BE2C (cell line): ENCODE results near the gene NOD2.
A peak's percentile ranks its signal among the peaks of the same experiment; 100 is the strongest.

ENCODE experiments used
- DNase-seq: peaks from one replicate; pipeline ENCODE4 v3.0.0-alpha.2; 2020
- H3K27me3 ChIP-seq: fragments of 250-450 bp; sonication (Bioruptor Pico); 2 replicates; pipeline ENCODE4 v1.5.1; 2020; ENCODE audit warnings: mild to moderate bottlenecking
- H3K36me3 ChIP-seq: fragments of 250-450 bp; sonication (Bioruptor Pico); 2 replicates; pipeline ENCODE4 v1.5.1; 2020; ENCODE audit warnings: mild to moderate bottlenecking
- H3K4me1 ChIP-seq: fragments of 250-450 bp; sonication (Bioruptor Pico); 2 replicates; pipeline ENCODE4 v1.5.1; 2020
- H3K4me3 ChIP-seq: 2 replicates; pipeline ENCODE4 v1.5.1; 2011; ENCODE audit warnings: low read depth, low read length
- H3K9me3 ChIP-seq: fragments of 250-450 bp; sonication (Bioruptor Pico); 2 replicates; pipeline ENCODE4 v1.5.1; 2020
- TF ChIP-seq, protein P1 (sequence below): IDR thresholded peaks from 2 replicates; pipeline ENCODE4 v1.5.1; 2012; ENCODE audit warnings: mild to moderate bottlenecking, low read depth, low read length

The NOD2 gene

DNA sequence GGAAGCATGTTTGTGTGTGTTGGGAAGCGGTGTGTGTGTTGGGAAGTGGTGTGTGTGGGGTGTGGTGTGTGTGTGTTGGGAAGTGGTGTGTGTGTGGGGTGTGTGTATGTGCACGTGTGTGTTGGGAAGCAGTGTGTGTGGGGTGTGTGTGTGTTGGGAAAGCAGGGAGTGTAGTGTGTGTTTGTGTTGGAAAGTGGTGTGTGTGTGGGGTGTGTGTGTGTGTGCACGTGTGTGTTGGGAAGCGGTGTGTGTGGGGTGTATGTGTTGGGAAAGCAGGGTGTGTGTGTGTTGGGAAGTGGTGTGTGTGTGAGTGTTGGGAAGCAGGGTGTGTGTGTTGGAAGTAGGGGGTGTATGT, 785 bp upstream of the NOD2 start:
- Histone ChIP-seq H3K4me3 (no peak overlapping the region), H3K9me3 (no peaks in the 10 kb centered on the region), H3K36me3 (no peaks in the 10 kb centered on the region), H3K27me3 (no peaks in the 10 kb centered on the region), H3K4me1 (no peaks in the 10 kb centered on the region)
- DNase-seq = no peak
- TF ChIP-seq, protein P1, sequence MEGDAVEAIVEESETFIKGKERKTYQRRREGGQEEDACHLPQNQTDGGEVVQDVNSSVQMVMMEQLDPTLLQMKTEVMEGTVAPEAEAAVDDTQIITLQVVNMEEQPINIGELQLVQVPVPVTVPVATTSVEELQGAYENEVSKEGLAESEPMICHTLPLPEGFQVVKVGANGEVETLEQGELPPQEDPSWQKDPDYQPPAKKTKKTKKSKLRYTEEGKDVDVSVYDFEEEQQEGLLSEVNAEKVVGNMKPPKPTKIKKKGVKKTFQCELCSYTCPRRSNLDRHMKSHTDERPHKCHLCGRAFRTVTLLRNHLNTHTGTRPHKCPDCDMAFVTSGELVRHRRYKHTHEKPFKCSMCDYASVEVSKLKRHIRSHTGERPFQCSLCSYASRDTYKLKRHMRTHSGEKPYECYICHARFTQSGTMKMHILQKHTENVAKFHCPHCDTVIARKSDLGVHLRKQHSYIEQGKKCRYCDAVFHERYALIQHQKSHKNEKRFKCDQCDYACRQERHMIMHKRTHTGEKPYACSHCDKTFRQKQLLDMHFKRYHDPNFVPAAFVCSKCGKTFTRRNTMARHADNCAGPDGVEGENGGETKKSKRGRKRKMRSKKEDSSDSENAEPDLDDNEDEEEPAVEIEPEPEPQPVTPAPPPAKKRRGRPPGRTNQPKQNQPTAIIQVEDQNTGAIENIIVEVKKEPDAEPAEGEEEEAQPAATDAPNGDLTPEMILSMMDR = no peak

- Histone ChIP-seq H3K4me3 (no peak overlapping the region), H3K27me3 (no peaks in the 10 kb centered on the region), H3K9me3 (no peaks in the 10 kb centered on the region), H3K36me3 (no peaks in the 10 kb centered on the region), H3K4me1 (no peaks in the 10 kb centered on the region)
- no peak for DNase-seq
- TF ChIP-seq, protein P1 = no peak
These were observed 800 bp downstream of the NOD2 start for GRCh38 chr16:50694206-50694605.

DNA sequence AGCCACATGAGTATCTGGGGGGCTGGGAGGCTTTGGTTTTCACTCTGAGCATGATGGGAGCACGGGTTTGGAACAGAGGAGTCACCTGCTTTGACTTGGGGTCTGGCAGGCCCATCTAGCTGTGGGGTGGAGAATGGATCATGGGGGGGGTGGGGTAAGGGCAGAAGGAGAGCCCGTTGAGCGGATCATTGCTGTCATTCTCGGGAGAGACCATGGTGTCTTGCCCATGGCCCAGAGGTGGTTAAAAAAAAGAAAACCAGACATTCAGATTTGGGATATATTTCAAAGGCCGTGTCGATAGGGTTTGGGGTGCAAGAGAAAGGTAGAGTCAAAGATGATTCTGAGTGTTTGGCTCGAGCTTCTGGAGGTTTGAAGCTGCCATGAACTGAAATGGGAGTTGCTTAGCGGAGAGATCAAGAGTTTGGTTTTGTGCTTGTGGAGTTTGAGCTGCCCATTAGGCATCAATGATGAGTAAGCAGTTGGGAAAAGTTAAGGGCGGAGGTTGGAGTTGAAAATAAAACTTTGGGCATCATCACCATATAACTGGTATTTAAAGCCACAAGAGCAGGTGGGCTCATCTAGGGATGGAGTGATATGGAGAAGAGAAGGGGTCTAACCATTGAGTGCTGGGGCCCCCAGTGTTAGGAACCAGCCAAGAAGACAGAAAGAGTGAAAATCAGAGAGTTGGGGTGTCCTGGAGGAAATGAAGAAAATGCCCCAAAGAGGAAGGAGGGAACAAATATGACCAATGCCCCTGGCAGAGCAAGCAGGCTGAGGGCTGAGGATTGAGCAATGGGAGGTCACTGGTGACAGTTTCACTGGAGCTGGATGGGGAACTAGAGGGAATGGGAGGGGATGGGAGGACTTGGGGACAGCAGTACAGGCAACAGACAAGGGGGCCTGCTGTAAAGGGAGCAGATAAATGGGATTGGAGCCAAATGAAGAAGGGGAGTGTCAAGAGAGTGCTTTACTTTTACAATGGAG, 1.9 kb downstream of the NOD2 start:
- TF ChIP-seq, protein P1 = no peak
- no peak for DNase-seq
- no peak overlapping the region for H3K4me3 ChIP-seq

GRCh38 chr16:50696126-50696525, 2.7 kb downstream of the NOD2 start:
- TF ChIP-seq, protein P1 = no peak
- no peak overlapping the region for H3K4me3 ChIP-seq
- no peak for DNase-seq
- no peaks in the 10 kb centered on the region for H3K4me1 ChIP-seq
- no peaks in the 10 kb centered on the region for H3K36me3 ChIP-seq
- no peaks in the 10 kb centered on the region for H3K9me3 ChIP-seq
- H3K27me3 ChIP-seq = no peaks in the 10 kb centered on the region

More for the DNA sequence above, 1.9 kb downstream of the NOD2 start:
- H3K36me3 ChIP-seq = no peaks in the 10 kb centered on the region
- no peaks in the 10 kb centered on the region for H3K27me3 ChIP-seq
- no peaks in the 10 kb centered on the region for H3K9me3 ChIP-seq
- no peaks in the 10 kb centered on the region for H3K4me1 ChIP-seq

- no peaks in the 10 kb centered on the region for H3K4me1 ChIP-seq
- TF ChIP-seq, protein P1 = no peak
- no peaks in the 10 kb centered on the region for H3K36me3 ChIP-seq
- H3K4me3 ChIP-seq = no peak overlapping the region
- H3K9me3 ChIP-seq = no peaks in the 10 kb centered on the region
- no peaks in the 10 kb centered on the region for H3K27me3 ChIP-seq
- DNase-seq = peak; percentile 71
These were observed 3.4 kb downstream of the NOD2 start for GRCh38 chr16:50696575-50697420.
